Stimulated activated CD8-positive, alpha-beta memory T cell treated with anti-CD3 and anti-CD28 coated beads, Interleukin-7, amount 100 ng/mL, for 24 hours (primary cell): Measurements from ENCODE around the gene MALT1.
"Not testable (repeated sequence)": the region's sequence is repeated elsewhere in the genome, so short reads cannot be mapped to it uniquely, and the experiment has no call there.

Source experiments
- DNase-seq: peaks from one replicate; pipeline ENCODE4 v3.0.0-alpha.2; 2020; ENCODE audit warnings: low read depth

The MALT1 gene

GRCh38 chr18:58772161-58772560 is 100.9 kb downstream of the MALT1 start:
- no peak for DNase-seq

- DNase-seq: no peak
These were observed 104.8 kb downstream of the MALT1 start for GRCh38 chr18:58776084-58776483.

- not testable (repeated sequence) for DNase-seq
These were observed 105.3 kb downstream of the MALT1 start for GRCh38 chr18:58776541-58776940.

GRCh38 chr18:58777471-58777870 is 106.2 kb downstream of the MALT1 start:
- no peak for DNase-seq

GRCh38 chr18:58779529-58779928 is 108.3 kb downstream of the MALT1 start:
- DNase-seq: no peak

- no peak for DNase-seq
These were observed 108.8 kb downstream of the MALT1 start for GRCh38 chr18:58780045-58780444.

- peak; percentile 36 for DNase-seq
These were observed 110.4 kb downstream of the MALT1 start for GRCh38 chr18:58781627-58782194.

- DNase-seq: no peak
These were observed 113.4 kb downstream of the MALT1 start for GRCh38 chr18:58784601-58785137.

GRCh38 chr18:58785171-58785805 is 114.0 kb downstream of the MALT1 start:
- DNase-seq: no peak

GRCh38 chr18:58785870-58786269 is 114.6 kb downstream of the MALT1 start:
- DNase-seq: no peak

- no peak for DNase-seq
These were observed 116.4 kb downstream of the MALT1 start for GRCh38 chr18:58787536-58788149.

GRCh38 chr18:58788470-58788869 is 117.2 kb downstream of the MALT1 start:
- no peak for DNase-seq

- DNase-seq: no peak
These were observed 118.0 kb downstream of the MALT1 start for GRCh38 chr18:58788971-58789875.

GRCh38 chr18:58789876-58790240 is 118.6 kb downstream of the MALT1 start:
- DNase-seq: no peak

- DNase-seq: no peak
These were observed 120.8 kb downstream of the MALT1 start for GRCh38 chr18:58792086-58792485.

GRCh38 chr18:58793361-58793760 is 122.1 kb downstream of the MALT1 start:
- DNase-seq: no peak

- no peak for DNase-seq
These were observed 125.0 kb downstream of the MALT1 start for GRCh38 chr18:58796220-58796619.

GRCh38 chr18:58800582-58800981 is 129.3 kb downstream of the MALT1 start:
- DNase-seq: no peak

GRCh38 chr18:58802959-58803358 is 131.7 kb downstream of the MALT1 start:
- DNase-seq: no peak

GRCh38 chr18:58803978-58804377 is 132.7 kb downstream of the MALT1 start:
- no peak for DNase-seq
